Mucosa of stomach (tissue), 1 donor: ENCODE measurements around the gene FAM200C.

Experiments
- H3K27me3 ChIP-seq: one replicate; pipeline ENCODE4 v1.7.0; 2013; ENCODE audit warnings: mild to moderate bottlenecking, low read length; ENCODE audit not compliant: control insufficient read depth, insufficient read depth
- H3K36me3 ChIP-seq: one replicate; pipeline ENCODE4 v1.7.0; 2013; ENCODE audit warnings: low read length; ENCODE audit not compliant: control insufficient read depth, insufficient read depth
- H3K4me1 ChIP-seq: one replicate; pipeline ENCODE4 v1.7.0; 2013; ENCODE audit warnings: mild to moderate bottlenecking, low read length; ENCODE audit not compliant: control insufficient read depth, insufficient read depth
- H3K4me3 ChIP-seq: one replicate; pipeline ENCODE4 v1.7.0; 2013; ENCODE audit warnings: low read length
- H3K9ac ChIP-seq: one replicate; pipeline ENCODE4 v1.7.0; 2013; ENCODE audit warnings: mild to moderate bottlenecking, low read length, moderate library complexity
- H3K9me3 ChIP-seq: one replicate; pipeline ENCODE4 v1.7.0; 2013; ENCODE audit warnings: mild to moderate bottlenecking, low read length, moderate library complexity; ENCODE audit not compliant: control insufficient read depth
- donor health status: Pancreatic carcinoma.

FAM200C gene

GRCh38 chr5:160399402-160400353 lies at the start of gene FAM200C:
Gene FAM200C (minus strand): TSS chr5:160400054. CDS start chr5:160395490, 4,564 bp downstream.
- H3K36me3 ChIP-seq, result no peaks in the 10 kb centered on the region
- H3K9ac ChIP-seq, result peak within 1 kb of the TSS; percentile 95
- H3K4me3 ChIP-seq, result peak within 1 kb of the TSS; percentile 81
- H3K9me3 ChIP-seq, result no peaks in the 10 kb centered on the region
- H3K4me1 ChIP-seq, result peaks cover 8% of the 10 kb centered on the region
- H3K27me3 ChIP-seq, result no peaks in the 10 kb centered on the region

- Histone ChIP-seq H3K4me3 (no peak overlapping the region), H3K4me1 (no peaks in the 10 kb centered on the region), H3K9me3 (no peaks in the 10 kb centered on the region), H3K9ac (no peak overlapping the region), H3K36me3 (no peaks in the 10 kb centered on the region), H3K27me3 (no peaks in the 10 kb centered on the region)
Observed at GRCh38 chr5:160449458-160449857, 49.6 kb upstream of the FAM200C start.

GRCh38 chr5:160448886-160449285 lies 49.0 kb upstream of the FAM200C start:
- no peaks in the 10 kb centered on the region for H3K27me3 ChIP-seq
- no peaks in the 10 kb centered on the region for H3K9me3 ChIP-seq

GRCh38 chr5:160445751-160446150 lies 45.9 kb upstream of the FAM200C start:
- no peak overlapping the region for H3K4me3 ChIP-seq
- no peak overlapping the region for H3K9ac ChIP-seq
- H3K27me3 ChIP-seq, result no peaks in the 10 kb centered on the region
- no peaks in the 10 kb centered on the region for H3K36me3 ChIP-seq
- H3K4me1 ChIP-seq, result no peaks in the 10 kb centered on the region
- no peaks in the 10 kb centered on the region for H3K9me3 ChIP-seq

More at GRCh38 chr5:160448886-160449285, 49.0 kb upstream of the FAM200C start:
- Histone ChIP-seq H3K4me1 (no peaks in the 10 kb centered on the region), H3K9ac (no peak overlapping the region), H3K36me3 (no peaks in the 10 kb centered on the region), H3K4me3 (no peak overlapping the region)

- no peaks in the 10 kb centered on the region for H3K36me3 ChIP-seq
- no peaks in the 10 kb centered on the region for H3K4me1 ChIP-seq
- no peaks in the 10 kb centered on the region for H3K27me3 ChIP-seq
- H3K9ac ChIP-seq, result no peak overlapping the region
- H3K9me3 ChIP-seq, result no peaks in the 10 kb centered on the region
- H3K4me3 ChIP-seq, result no peak overlapping the region
Observed at GRCh38 chr5:160445132-160445531, 45.3 kb upstream of the FAM200C start.

GRCh38 chr5:160444407-160444806 lies 44.6 kb upstream of the FAM200C start:
- no peaks in the 10 kb centered on the region for H3K27me3 ChIP-seq
- no peaks in the 10 kb centered on the region for H3K4me1 ChIP-seq
- H3K9ac ChIP-seq, result no peak overlapping the region
- no peak overlapping the region for H3K4me3 ChIP-seq
- H3K9me3 ChIP-seq, result no peaks in the 10 kb centered on the region
- no peaks in the 10 kb centered on the region for H3K36me3 ChIP-seq

- H3K9me3 ChIP-seq, result no peaks in the 10 kb centered on the region
- no peak overlapping the region for H3K4me3 ChIP-seq
- no peak overlapping the region for H3K9ac ChIP-seq
- no peaks in the 10 kb centered on the region for H3K36me3 ChIP-seq
- no peaks in the 10 kb centered on the region for H3K27me3 ChIP-seq
- H3K4me1 ChIP-seq, result peaks cover 8% of the 10 kb centered on the region
Observed at GRCh38 chr5:160442824-160443431, 43.1 kb upstream of the FAM200C start.

- Histone ChIP-seq H3K4me1 (peaks cover 8% of the 10 kb centered on the region), H3K9me3 (no peaks in the 10 kb centered on the region), H3K27me3 (no peaks in the 10 kb centered on the region), H3K4me3 (no peak overlapping the region), H3K36me3 (no peaks in the 10 kb centered on the region), H3K9ac (no peak overlapping the region)
Observed at GRCh38 chr5:160441311-160441781, 41.5 kb upstream of the FAM200C start.

- Histone ChIP-seq H3K4me3 (peak overlapping the region; percentile 31), H3K36me3 (no peaks in the 10 kb centered on the region), H3K9me3 (no peaks in the 10 kb centered on the region), H3K9ac (peak overlapping the region; percentile 35), H3K4me1 (peaks cover 8% of the 10 kb centered on the region), H3K27me3 (no peaks in the 10 kb centered on the region)
Observed at GRCh38 chr5:160439205-160439600, 39.3 kb upstream of the FAM200C start.

GRCh38 chr5:160438316-160439204 lies 38.7 kb upstream of the FAM200C start:
- Histone ChIP-seq H3K9ac (peak overlapping the region; percentile 35), H3K4me3 (peak overlapping the region; percentile 31), H3K36me3 (no peaks in the 10 kb centered on the region), H3K9me3 (no peaks in the 10 kb centered on the region), H3K27me3 (no peaks in the 10 kb centered on the region), H3K4me1 (peaks cover 8% of the 10 kb centered on the region)

- Histone ChIP-seq H3K9ac (no peak overlapping the region), H3K4me1 (peaks cover 8% of the 10 kb centered on the region), H3K9me3 (no peaks in the 10 kb centered on the region), H3K27me3 (no peaks in the 10 kb centered on the region), H3K4me3 (no peak overlapping the region), H3K36me3 (no peaks in the 10 kb centered on the region)
Observed at GRCh38 chr5:160437271-160437670, 37.4 kb upstream of the FAM200C start.
